Muscle of back (tissue), 11 donors: Measurements from ENCODE around the gene RPLP2. TPM values are rescaled to one million over a fixed set of nuclear protein-coding genes. Genes with fewer than 3 reads are reported as not detected.

Experiments
- DNase-seq, 3 donors: peaks; one replicate each; pipeline versions ENCODE4 v3.0.0 to v3.0.0-alpha.2; 2013
- polyA plus RNA-seq, 10 donors: library from polyadenylated mRNA; unstranded; fragments of 120-200 nt; gene quantifications; one replicate each; pipeline ENCODE4 v1.2.1, GENCODE V29; 2013; ENCODE audit not compliant: insufficient read length in 10 of 10

The RPLP2 gene
- polyA plus RNA-seq, 10 donors = 1,394 to 1,882 (median 1,587) TPM

GRCh38 chr11:788009-788640, 21.6 kb upstream of the RPLP2 start:
- DNase-seq = no peak

DNA sequence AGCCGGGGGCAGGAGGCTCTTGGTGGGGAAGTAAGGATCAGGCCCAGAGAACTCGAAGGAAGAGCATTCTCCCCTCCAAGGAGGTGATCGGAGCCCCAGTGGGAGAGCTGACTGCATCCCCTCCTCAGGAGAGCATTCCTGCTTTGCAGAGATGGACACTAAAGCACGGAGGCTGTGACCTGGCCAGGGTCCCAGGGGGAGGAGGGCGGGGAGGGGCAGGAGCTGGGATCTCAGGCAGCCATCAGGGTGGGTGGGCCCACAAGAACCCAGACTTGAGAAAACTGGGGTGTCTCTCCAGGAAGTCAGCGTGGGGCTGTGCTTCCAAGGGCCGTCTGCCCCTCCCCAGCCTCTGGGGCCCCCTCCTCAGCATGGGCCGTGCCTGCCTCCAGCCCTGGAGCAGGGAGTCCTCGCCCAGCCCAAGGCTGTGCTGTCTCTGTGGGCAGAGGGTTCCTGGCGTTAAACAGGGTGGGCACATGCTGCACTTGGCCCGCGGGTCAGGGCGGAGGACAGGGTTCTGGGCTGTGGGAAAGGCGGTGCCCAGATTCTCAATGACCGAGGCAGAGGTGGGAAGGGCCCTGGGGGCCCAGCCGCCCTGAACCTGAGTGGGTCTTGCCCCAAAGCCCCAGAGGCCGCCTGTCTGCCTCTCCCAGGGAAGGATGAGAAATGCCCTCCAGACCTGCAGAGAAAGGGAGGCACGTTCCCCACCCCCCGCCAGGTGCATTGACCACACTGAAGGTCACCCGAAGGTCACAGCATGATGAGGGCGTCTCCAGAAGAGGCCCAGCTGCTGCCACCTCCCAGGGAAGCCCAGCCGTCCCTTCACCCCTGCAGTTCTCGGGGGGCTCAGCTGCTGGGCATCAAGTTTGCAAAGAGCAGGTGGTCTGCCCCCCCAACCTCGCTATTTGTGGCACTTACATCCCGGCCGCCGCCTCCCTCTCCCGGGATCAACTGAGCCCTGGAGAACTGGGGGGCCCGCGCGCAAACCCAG, 20.5 kb upstream of the RPLP2 start:
- DNase-seq = no peak

DNA sequence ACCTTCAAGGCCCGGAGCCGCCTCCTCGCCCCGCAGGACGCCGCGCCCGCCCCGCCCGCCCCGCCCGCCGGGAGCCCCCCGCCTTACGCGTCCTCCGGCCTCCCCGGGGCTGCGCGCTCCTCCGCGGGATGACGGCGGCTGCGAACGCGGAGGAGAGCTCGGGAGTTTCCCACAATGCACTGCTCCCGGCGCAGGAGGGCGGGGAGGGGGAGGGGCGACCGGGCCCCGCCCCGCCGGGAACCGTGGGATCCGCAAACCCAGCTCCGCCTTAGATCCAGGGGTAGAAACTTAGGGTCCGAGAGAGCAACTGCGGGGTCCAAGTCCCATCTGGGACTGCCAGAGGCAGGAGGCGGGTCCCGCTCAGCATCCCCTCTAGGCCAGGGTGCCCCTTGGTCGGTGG, 19.8 kb upstream of the RPLP2 start, which contains the start of gene CEND1:
CEND1 (minus strand) TSS at position 148 of the 400 bp plus-strand sequence. CDS start 1,514 bp downstream, outside the sequence.
- no peak for DNase-seq

- no peak for DNase-seq
Observed at GRCh38 chr11:790721-791564, 18.8 kb upstream of the RPLP2 start.

DNA sequence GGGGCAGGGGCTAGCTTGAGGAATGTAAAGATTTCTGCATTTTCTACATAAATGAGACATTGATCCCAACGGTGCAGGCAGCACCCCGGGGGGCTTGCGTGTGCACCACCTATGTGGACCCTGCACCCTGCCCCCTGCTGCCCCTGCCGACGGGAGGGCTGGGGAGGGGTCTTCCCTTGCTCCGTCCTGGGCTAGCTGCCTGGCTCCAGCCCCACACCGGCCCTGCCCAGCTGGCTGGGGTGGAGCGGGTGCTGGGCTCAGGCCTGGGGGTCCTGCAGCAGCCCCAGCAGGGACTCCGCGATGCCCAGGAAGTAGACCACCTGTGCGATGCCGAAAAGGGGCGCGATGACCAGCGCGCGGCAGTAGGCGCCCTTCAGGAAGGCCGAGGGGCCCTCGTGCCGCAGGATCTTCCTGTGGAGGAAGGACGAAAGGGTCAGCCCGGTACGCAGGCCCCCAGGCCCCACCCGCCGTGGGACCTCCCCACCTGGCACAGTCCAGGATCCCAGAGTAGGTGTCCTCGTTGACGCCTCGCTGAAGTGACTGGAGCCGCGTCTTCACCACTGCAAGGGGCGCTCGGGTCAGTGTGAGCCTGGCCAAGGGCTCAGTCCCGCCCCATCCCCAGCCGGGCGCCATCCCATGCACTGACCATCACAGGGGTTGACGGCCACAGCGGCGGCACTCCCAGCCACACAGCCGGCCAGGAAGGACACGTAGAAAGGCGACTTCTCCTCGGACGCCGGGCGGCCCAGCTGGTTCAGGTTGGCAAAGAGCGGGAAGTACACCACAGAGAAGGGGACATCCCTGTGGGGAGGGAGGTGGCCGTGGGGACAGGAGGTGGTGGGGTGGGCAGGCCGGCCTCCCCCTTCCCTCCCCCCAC, 17.9 kb upstream of the RPLP2 start:
- DNase-seq = no peak

DNA sequence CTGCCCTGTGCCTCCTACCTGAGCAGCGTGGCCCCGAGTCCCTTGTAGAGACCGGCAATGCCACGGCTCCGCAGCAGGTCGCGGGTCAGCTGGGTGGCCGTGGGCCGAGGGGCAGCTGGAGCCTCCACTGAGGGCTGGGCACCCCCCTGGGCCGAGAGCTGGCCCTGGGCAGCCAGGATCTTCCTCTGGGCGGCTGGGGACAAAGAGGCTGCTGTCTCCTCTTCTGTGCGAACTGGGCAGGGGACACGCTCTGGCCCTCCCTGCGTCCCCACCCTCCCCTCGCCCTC, 17.3 kb upstream of the RPLP2 start:
- DNase-seq = no peak

GRCh38 chr11:792873-793272, 16.9 kb upstream of the RPLP2 start:
- no peak for DNase-seq

DNA sequence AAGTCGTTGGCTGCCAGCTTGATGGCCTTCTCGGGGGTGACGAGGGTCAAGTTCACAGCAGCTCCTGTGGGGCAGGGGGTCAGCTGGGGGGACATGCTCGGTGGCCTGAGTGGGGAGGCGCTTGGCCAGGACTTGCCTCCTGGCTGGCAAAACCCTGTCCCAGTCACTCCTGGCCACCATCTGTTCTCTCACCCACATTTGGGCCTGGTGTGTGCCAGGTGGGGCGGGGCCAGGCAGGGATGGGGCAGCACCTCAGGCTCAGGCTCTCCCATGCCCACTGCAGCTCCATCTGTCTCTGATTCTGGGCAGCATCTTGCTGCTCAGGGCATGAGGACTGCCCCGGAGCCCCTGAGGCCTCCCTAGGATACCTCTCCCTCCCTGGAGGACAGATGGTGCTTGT, 16.2 kb upstream of the RPLP2 start:
- DNase-seq = no peak

DNA sequence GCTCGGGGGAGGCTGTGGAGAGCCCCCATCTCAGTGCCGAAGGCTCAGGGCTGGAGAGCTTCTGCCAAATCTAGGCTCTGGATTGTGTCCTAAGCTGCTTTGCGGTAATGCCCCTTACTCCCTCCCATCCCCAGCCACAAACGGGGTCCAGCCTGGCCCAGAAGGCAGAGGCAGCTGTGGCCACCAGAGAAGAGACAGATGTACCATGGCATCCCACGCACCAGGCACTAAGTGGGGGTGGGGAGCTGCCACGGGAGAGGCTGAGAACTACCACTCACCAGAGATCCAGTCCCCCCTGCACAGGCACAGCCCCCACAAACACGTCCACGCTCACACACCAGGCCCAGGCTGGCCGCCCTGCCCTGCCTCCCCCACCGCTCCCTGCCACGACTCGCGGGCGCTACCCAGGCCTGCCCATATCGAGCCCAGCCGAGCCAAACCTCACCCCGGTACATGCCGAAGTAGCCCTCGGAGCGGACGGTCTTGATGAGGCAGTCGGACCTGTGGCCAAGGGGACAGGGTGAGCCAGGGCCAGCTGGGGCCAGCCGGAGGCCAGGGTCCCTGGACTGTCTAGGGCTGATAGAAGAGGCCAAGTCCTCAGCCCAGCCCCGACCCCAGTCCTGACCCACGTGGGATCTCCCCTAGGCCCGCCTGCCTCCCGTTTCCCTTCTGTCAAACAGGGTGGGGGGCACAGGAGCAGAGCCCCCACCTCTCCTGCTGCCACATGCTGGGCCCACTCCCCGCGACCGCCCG, 15.6 kb upstream of the RPLP2 start:
- DNase-seq = no peak

- DNase-seq = no peak
Observed at GRCh38 chr11:794766-795633, 14.8 kb upstream of the RPLP2 start.

GRCh38 chr11:795634-796564, 13.9 kb upstream of the RPLP2 start:
- peak; percentile 69 to 87 (median 77) for DNase-seq

GRCh38 chr11:796565-797295, 13.0 kb upstream of the RPLP2 start:
- no peak for DNase-seq

DNA sequence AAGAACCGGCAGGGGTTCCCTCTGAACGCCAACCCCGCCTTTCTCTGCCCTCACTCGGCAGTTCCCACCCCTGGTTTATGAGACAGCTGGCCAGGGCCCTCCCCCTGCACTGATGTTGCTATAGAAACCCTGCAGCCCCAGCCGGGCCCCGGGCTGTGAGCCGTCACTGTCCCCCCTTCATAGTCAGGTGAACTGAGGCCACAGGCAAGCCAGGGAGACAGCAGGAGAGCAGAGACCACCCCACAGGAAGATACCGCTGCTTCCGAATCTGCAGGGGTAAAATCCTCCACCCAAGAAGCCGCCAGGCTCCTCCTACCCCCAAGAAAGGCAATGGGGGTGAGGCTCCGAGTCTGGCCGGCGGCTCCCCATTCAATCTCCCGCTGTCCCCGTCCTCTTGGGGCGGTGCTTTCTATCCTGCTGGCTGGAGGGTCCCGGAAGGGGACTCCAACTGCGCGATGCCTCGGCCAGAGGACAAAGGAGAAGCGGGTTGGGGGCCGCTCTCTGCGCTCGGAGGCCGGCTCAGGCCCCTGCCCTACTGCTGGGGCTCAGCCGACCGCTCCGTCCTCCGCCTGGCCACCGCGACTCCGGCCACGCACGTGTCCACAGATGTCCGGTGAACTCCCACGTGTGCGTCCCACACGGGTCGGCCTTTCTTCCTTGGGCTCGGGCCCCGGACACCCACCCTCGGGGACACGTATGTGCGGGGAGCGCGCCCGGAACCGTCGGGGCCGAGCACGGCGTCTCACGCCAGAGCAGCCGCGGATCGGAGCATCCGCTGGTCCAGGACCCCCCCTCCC, 12.3 kb upstream of the RPLP2 start:
- peak; percentile 78 to 95 (median 87) for DNase-seq

DNA sequence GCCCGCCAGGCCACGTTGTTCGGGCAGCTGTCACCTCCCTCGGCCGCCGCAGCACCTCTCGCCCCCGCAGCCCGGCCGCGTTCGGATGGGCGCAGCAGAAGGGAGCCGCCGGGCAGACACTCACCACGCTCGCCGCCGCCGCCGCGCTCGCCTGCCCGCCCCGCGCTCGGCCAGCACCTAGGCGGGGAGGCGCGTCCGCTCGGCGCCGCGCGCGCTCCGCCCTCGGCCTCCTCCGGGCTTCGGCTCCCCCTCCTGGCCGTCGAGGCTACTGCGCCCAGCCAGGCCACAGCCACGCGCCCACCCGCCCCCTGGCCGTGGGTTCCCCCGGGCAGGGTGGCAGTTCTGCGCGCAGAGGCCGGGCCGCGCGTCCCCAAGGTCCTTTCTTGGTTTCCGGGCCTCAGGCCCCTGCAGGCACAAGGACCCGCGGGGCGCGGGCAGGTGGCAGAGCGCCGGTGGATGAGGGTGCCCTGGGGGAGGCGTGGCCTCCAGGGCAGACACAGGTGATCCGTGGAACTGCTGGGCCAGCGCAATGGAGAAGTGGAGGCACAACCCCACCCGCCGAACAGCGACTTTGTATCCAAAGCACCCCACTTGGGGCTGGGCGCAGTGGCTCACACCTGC, 11.6 kb upstream of the RPLP2 start, which contains the start of gene SLC25A22:
SLC25A22 (minus strand) TSS at position 189 of the 621 bp plus-strand sequence. CDS start 3,275 bp downstream, outside the sequence.
- DNase-seq = peak; percentile 75 to 95 (median 88)

DNA sequence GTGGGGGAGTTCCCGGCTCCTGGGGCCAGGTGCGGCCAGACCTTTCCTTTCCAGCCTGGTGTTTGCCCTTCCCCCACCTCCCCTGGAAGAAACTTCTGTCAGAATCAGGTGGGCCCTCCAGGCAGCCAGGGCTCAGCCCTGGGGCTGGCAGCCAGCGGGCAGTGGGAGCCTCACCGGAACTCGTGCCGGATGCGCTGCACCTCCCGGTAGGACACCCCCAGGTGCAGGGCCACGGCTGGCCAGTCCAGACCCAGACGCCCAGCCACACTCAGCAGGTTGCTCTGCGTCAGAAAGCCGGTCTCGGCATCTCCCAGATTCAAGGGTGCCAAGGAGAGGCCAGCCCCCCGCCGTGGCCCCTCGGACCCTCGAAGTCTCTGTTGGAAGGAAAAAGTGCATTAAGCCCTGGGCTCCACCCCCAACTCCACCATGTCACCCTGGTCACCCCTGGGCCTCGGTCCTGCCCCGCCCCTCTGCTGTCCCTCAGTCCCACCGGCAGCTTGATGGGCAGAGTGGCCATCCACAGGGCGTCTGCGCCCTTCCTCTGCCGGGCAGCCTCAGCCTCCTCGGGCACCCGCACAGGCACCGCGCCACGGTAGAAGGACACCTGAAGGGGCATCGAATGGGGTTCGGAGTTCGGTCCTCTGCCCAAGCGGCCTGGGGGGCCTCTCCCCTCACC, 10.0 kb upstream of the RPLP2 start:
- no peak for DNase-seq
